Trophoblast cell (in vitro differentiated cells and primary cell): ENCODE data around the gene SLC5A9.

Experiments
- DNase-seq, 2 donors: peaks; one replicate each; pipeline ENCODE4 v3.0.0-alpha.2; 2016
- H2AFZ ChIP-seq: 2 replicates; pipeline ENCODE4 v1.6.1; 2013; ENCODE audit warnings: low read length, moderate library complexity, mild to moderate bottlenecking; ENCODE audit not compliant: insufficient read depth, poor library complexity
- H2AK5ac ChIP-seq: 2 replicates; pipeline ENCODE4 v1.6.1; 2013; ENCODE audit warnings: mild to moderate bottlenecking, low read length
- H2BK120ac ChIP-seq: 2 replicates; pipeline ENCODE4 v1.6.1; 2013; ENCODE audit warnings: low read length, mild to moderate bottlenecking, moderate library complexity; ENCODE audit not compliant: insufficient read depth, poor library complexity
- H2BK12ac ChIP-seq: 2 replicates; pipeline ENCODE4 v1.6.1; 2013; ENCODE audit warnings: mild to moderate bottlenecking, low read length, moderate library complexity
- H2BK5ac ChIP-seq: 2 replicates; pipeline ENCODE4 v1.6.1; 2013; ENCODE audit warnings: low read length, low read depth, moderate library complexity, mild to moderate bottlenecking; ENCODE audit not compliant: poor library complexity
- H3K14ac ChIP-seq: 2 replicates; pipeline ENCODE4 v1.6.1; 2013; ENCODE audit warnings: mild to moderate bottlenecking, low read length
- H3K18ac ChIP-seq: 2 replicates; pipeline ENCODE4 v1.6.1; 2013; ENCODE audit warnings: mild to moderate bottlenecking, low read length
- H3K23ac ChIP-seq: 2 replicates; pipeline ENCODE4 v1.6.1; 2013; ENCODE audit warnings: low read length
- H3K27ac ChIP-seq: 2 replicates; pipeline ENCODE4 v1.5.1; 2013; ENCODE audit warnings: low read depth, mild to moderate bottlenecking, inconsistent platforms, low read length, moderate library complexity
- H3K27me3 ChIP-seq: 2 replicates; pipeline ENCODE4 v1.6.1; 2013; ENCODE audit warnings: inconsistent platforms, mild to moderate bottlenecking, low read length, moderate library complexity; ENCODE audit not compliant: insufficient read depth
- H3K36me3 ChIP-seq, 2 experiments: 1 replicate in 1 of 2; 2 replicates in 1 of 2; pipeline ENCODE4 v1.6.1; 2013; ENCODE audit warnings: low read length in 2 of 2, mild to moderate bottlenecking in 2 of 2, moderate library complexity in 1 of 2; ENCODE audit not compliant: insufficient read depth in 2 of 2, control insufficient read depth in 1 of 2
- H3K4ac ChIP-seq: 2 replicates; pipeline ENCODE4 v1.6.1; 2013; ENCODE audit warnings: low read depth, mild to moderate bottlenecking, low read length, moderate library complexity
- H3K4me1 ChIP-seq, 2 experiments: 1 replicate in 1 of 2; 2 replicates in 1 of 2; pipeline ENCODE4 v1.6.1; 2013; ENCODE audit warnings: low read length in 2 of 2, mild to moderate bottlenecking in 2 of 2, moderate library complexity in 1 of 2; ENCODE audit not compliant: insufficient read depth in 2 of 2, control insufficient read depth in 1 of 2
- H3K4me2 ChIP-seq: 2 replicates; pipeline ENCODE4 v1.6.1; 2013; ENCODE audit warnings: inconsistent platforms, mild to moderate bottlenecking, low read length, moderate library complexity
- H3K4me3 ChIP-seq: 2 replicates; pipeline ENCODE4 v1.5.1; 2013; ENCODE audit warnings: mild to moderate bottlenecking, low read depth, low read length, inconsistent platforms
- H3K79me1 ChIP-seq: one replicate; pipeline ENCODE4 v1.6.1; 2013; ENCODE audit warnings: low read length
- H3K79me2 ChIP-seq: 2 replicates; pipeline ENCODE4 v1.6.1; 2013; ENCODE audit warnings: low read length, mild to moderate bottlenecking; ENCODE audit not compliant: control insufficient read depth, insufficient read depth, poor library complexity
- H3K9ac ChIP-seq: 2 replicates; pipeline ENCODE4 v1.6.1; 2013; ENCODE audit warnings: mild to moderate bottlenecking, low read length
- H3K9me3 ChIP-seq: 2 replicates; pipeline ENCODE4 v1.6.1; 2013; ENCODE audit warnings: low read depth, mild to moderate bottlenecking, control low read depth, inconsistent platforms, low read length; ENCODE audit not compliant: insufficient read depth
- H4K12ac ChIP-seq: 2 replicates; pipeline ENCODE4 v1.6.1; 2013; ENCODE audit warnings: low read depth, mild to moderate bottlenecking, low read length, moderate library complexity
- H4K8ac ChIP-seq: 2 replicates; pipeline ENCODE4 v1.6.1; 2013; ENCODE audit warnings: low read depth, mild to moderate bottlenecking, low read length, moderate library complexity
- H4K91ac ChIP-seq: one replicate; pipeline ENCODE4 v1.6.1; 2013; ENCODE audit warnings: low read depth, mild to moderate bottlenecking, low read length, moderate library complexity
- WGBS: extraction: QIAGEN DNeasy Blood & Tissue Kit; methylation state at CpG from one replicate; pipeline ENCODE4 v1.1.7; 2013; ENCODE audit warnings: missing lambda C conversion rate; ENCODE audit not compliant: insufficient read length, insufficient coverage; ENCODE audit errors: extremely low coverage; 5-methylcytosine and 5-hydroxymethylcytosine counted together

Gene SLC5A9

GRCh38 chr1:48202030-48202752, 20.3 kb upstream of the SLC5A9 start:
- no peak overlapping the region for H2BK12ac ChIP-seq

GRCh38 chr1:48203287-48203900, 19.1 kb upstream of the SLC5A9 start:
- Histone ChIP-seq H3K27ac (no peak overlapping the region), H2AK5ac (no peak overlapping the region), H3K9me3 (no peaks in the 10 kb centered on the region), H3K9ac (no peak overlapping the region), H4K91ac (no peak overlapping the region), H2BK120ac (no peak overlapping the region), H3K79me1 (no peaks in the 10 kb centered on the region), H3K27me3 (no peaks in the 10 kb centered on the region), H2AFZ (no peak overlapping the region), H3K4me2 (no peak overlapping the region), H4K8ac (no peak overlapping the region), H3K18ac (no peak overlapping the region), H4K12ac (no peak overlapping the region), H3K4me1 (peaks cover 0 to 2% of the 10 kb centered on the region in 2 experiments), H3K36me3 (no peaks in the 10 kb centered on the region), H3K14ac (no peak overlapping the region), H2BK5ac (no peak overlapping the region), H3K4ac (no peak overlapping the region), H2BK12ac (no peak overlapping the region), H3K79me2 (peaks cover 2% of the 10 kb centered on the region), H3K23ac (no peak overlapping the region), H3K4me3 (no peak overlapping the region)
- no CpG with 5 or more reads among the region's 3 CpGs for WGBS
- DNase-seq, result peak in 1 of 2 donors; percentile 65

More at GRCh38 chr1:48202030-48202752, 20.3 kb upstream of the SLC5A9 start:
- Histone ChIP-seq H3K79me1 (no peaks in the 10 kb centered on the region), H3K27ac (no peak overlapping the region), H3K23ac (no peak overlapping the region), H3K9ac (no peak overlapping the region), H4K91ac (no peak overlapping the region), H3K14ac (no peak overlapping the region), H3K4me1 (peaks cover 0 to under 1% of the 10 kb centered on the region in 2 experiments), H3K4me3 (no peak overlapping the region), H3K9me3 (no peaks in the 10 kb centered on the region), H2AFZ (no peak overlapping the region), H3K4ac (no peak overlapping the region), H3K36me3 (no peaks in the 10 kb centered on the region), H4K8ac (no peak overlapping the region), H4K12ac (no peak overlapping the region), H2BK120ac (no peak overlapping the region), H3K79me2 (peaks cover 2% of the 10 kb centered on the region), H2AK5ac (no peak overlapping the region), H3K18ac (no peak overlapping the region), H2BK5ac (no peak overlapping the region), H3K27me3 (no peaks in the 10 kb centered on the region), H3K4me2 (no peak overlapping the region)
- WGBS, result no CpG with 5 or more reads among the region's 7 CpGs
- peak; percentile 46 to 76 for DNase-seq

GRCh38 chr1:48205522-48205921, 17.0 kb upstream of the SLC5A9 start:
- no peak overlapping the region for H2AK5ac ChIP-seq
- no peak overlapping the region for H3K14ac ChIP-seq
- H2BK5ac ChIP-seq, result no peak overlapping the region
- no peaks in the 10 kb centered on the region for H3K36me3 ChIP-seq
- WGBS, result no CpG with 5 or more reads among the region's 5 CpGs
- H2BK12ac ChIP-seq, result no peak overlapping the region
- no peak overlapping the region for H3K23ac ChIP-seq
- no peak for DNase-seq
- no peak overlapping the region for H3K4me3 ChIP-seq
- H3K27ac ChIP-seq, result no peak overlapping the region
- H3K79me1 ChIP-seq, result no peaks in the 10 kb centered on the region
- H3K27me3 ChIP-seq, result no peaks in the 10 kb centered on the region
- peaks cover 0 to 2% of the 10 kb centered on the region in 2 experiments for H3K4me1 ChIP-seq
- H2BK120ac ChIP-seq, result no peak overlapping the region
- H3K4me2 ChIP-seq, result no peak overlapping the region
- H4K12ac ChIP-seq, result no peak overlapping the region
- H3K18ac ChIP-seq, result no peak overlapping the region
- no peak overlapping the region for H2AFZ ChIP-seq
- H3K9ac ChIP-seq, result no peak overlapping the region
- no peak overlapping the region for H4K91ac ChIP-seq
- H4K8ac ChIP-seq, result no peak overlapping the region
- H3K9me3 ChIP-seq, result no peaks in the 10 kb centered on the region
- H3K79me2 ChIP-seq, result peaks cover 2% of the 10 kb centered on the region
- no peak overlapping the region for H3K4ac ChIP-seq

- Histone ChIP-seq H3K79me2 (peaks cover 2% of the 10 kb centered on the region), H3K9me3 (no peaks in the 10 kb centered on the region), H2BK5ac (no peak overlapping the region), H2BK120ac (no peak overlapping the region), H3K4ac (no peak overlapping the region), H4K12ac (no peak overlapping the region), H3K18ac (no peak overlapping the region), H2AFZ (no peak overlapping the region), H3K23ac (no peak overlapping the region), H3K4me2 (no peak overlapping the region), H2AK5ac (no peak overlapping the region), H3K14ac (no peak overlapping the region), H3K4me1 (peaks cover 0 to 2% of the 10 kb centered on the region in 2 experiments), H3K27ac (no peak overlapping the region), H4K91ac (no peak overlapping the region), H3K79me1 (no peaks in the 10 kb centered on the region), H3K4me3 (no peak overlapping the region), H3K27me3 (no peaks in the 10 kb centered on the region), H3K36me3 (no peaks in the 10 kb centered on the region), H2BK12ac (no peak overlapping the region), H3K9ac (no peak overlapping the region), H4K8ac (no peak overlapping the region)
- no peak for DNase-seq
- no CpG with 5 or more reads among the region's 5 CpGs for WGBS
Observed at GRCh38 chr1:48206371-48206770, 16.1 kb upstream of the SLC5A9 start.
